ENCODE data around the gene PMVK.

The PMVK gene

GRCh38 chr1:154966111-154966510, 29.6 kb upstream of the PMVK start:
- DNase-seq, result no peak

- no peak for DNase-seq
Measured at GRCh38 chr1:154964359-154964758, 27.8 kb upstream of the PMVK start.

- no peak for DNase-seq
Measured at GRCh38 chr1:154963643-154964042, 27.1 kb upstream of the PMVK start.

GRCh38 chr1:154962795-154963330, 26.3 kb upstream of the PMVK start:
- no peak for DNase-seq

- DNase-seq, result no peak
Measured at GRCh38 chr1:154962156-154962749, 25.7 kb upstream of the PMVK start.

- peak; percentile 57 for DNase-seq
Measured at GRCh38 chr1:154961207-154962155, 25.0 kb upstream of the PMVK start, which contains the start of gene PYGO2. PYGO2 (minus strand) TSS chr1:154961782; CDS start chr1:154961576, 206 bp downstream.

- no peak for DNase-seq
Measured at GRCh38 chr1:154960446-154961136, 24.1 kb upstream of the PMVK start.

GRCh38 chr1:154959426-154959780, 22.9 kb upstream of the PMVK start:
- DNase-seq, result no peak

GRCh38 chr1:154958681-154959425, 22.3 kb upstream of the PMVK start:
- no peak for DNase-seq

GRCh38 chr1:154958036-154958435, 21.5 kb upstream of the PMVK start:
- no peak for DNase-seq

GRCh38 chr1:154957091-154957657, 20.7 kb upstream of the PMVK start:
- DNase-seq, result no peak

GRCh38 chr1:154956544-154956941, 20.0 kb upstream of the PMVK start:
- no peak for DNase-seq

GRCh38 chr1:154955718-154956543, 19.4 kb upstream of the PMVK start, which contains the start of gene PBXIP1:
PBXIP1 (minus strand) TSS chr1:154956099; CDS start chr1:154953721, 2,378 bp downstream.
- peak; percentile 93 for DNase-seq

- peak; percentile 94 for DNase-seq
Measured at GRCh38 chr1:154955039-154955717, 18.7 kb upstream of the PMVK start.

GRCh38 chr1:154954541-154954940, 18.0 kb upstream of the PMVK start:
- no peak for DNase-seq

- DNase-seq, result no peak
Measured at GRCh38 chr1:154953611-154954038, 17.1 kb upstream of the PMVK start.

- DNase-seq, result no peak
Measured at GRCh38 chr1:154952664-154953063, 16.1 kb upstream of the PMVK start.

GRCh38 chr1:154951901-154952657, 15.6 kb upstream of the PMVK start:
- no peak for DNase-seq

- DNase-seq, result no peak
Measured at GRCh38 chr1:154948079-154948478, 11.6 kb upstream of the PMVK start.

Measured in DMS153 (cell line).